ENCODE measurements around the gene IL1RAPL1. TPM values are rescaled to one million over a fixed set of nuclear protein-coding genes. Genes with fewer than 3 reads are reported as not detected.

Gene IL1RAPL1
- total RNA-seq, 2 donors from 2014 or later, result not detected

DNA sequence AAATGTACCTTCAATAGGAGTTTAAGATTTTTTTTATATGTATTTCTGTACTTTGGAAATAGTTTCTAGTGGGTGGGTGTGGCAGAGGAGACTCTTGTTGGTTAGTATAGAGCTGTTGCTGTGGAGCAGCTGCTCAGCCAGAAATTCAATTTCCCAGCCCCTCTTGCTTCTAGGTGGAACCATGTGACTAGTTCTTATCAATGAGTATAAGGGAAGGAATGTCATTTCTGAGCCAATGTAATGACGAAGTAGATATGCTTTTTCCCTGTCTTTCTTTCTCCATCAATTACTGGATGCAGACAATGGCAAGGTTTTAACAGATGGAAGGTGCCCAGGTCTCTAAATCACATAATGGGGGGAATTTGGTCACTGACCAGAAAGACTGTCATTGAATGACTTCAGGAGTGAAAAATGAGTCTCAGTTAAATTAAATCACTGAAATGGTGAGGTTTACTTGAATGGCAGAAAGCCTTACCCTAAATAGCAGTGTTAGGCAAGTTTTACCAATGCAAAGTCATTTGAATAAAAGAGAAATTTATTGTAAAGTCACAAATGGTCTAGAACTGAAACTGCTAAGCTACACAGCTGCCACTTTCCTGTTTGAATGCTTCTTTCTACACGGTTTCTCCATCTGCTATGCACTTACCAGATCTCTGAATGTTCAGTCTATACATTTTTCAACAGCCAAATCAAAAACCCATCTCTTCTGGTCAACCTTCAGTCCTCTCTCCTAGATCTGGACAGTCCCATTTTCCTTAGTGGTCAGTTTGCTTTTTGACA lies 832.7 kb downstream of the IL1RAPL1 start:
- Mint-ChIP-seq H3K27ac (no peak overlapping the region), H3K9me3 (peaks cover 2% of the 10 kb centered on the region), H3K4me1 (no peaks in the 10 kb centered on the region), H3K36me3 (ENCODE audit: low read depth) (no peaks in the 10 kb centered on the region), H3K27me3 (no peaks in the 10 kb centered on the region), H3K4me3 (no peak overlapping the region)
- no peak for ATAC-seq (replicated peaks)

DNA sequence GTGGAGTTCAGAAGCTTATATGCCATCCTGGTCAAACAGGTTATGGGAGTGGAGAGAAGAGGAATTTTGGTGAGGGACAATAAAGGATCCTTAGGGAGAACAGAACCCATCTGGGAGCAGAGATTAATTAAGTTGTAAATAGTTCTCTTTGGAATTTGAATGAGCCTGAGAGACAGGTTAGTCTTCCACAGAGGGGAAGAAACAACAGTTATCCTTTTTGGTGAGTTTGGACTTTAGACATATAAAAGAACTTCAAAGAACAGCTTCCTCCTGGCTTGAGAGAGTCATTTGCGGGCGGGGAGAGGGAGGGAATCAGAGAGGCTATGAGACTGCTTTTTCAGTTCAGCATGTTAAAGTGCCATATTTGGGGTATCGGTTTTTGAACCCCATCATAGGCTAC lies 834.8 kb downstream of the IL1RAPL1 start:
- Mint-ChIP-seq H3K36me3 (ENCODE audit: low read depth) (no peaks in the 10 kb centered on the region), H3K4me1 (no peaks in the 10 kb centered on the region), H3K9me3 (peaks cover 5% of the 10 kb centered on the region), H3K27ac (no peak overlapping the region), H3K27me3 (no peaks in the 10 kb centered on the region), H3K4me3 (no peak overlapping the region)
- ATAC-seq (replicated peaks), result no peak

DNA sequence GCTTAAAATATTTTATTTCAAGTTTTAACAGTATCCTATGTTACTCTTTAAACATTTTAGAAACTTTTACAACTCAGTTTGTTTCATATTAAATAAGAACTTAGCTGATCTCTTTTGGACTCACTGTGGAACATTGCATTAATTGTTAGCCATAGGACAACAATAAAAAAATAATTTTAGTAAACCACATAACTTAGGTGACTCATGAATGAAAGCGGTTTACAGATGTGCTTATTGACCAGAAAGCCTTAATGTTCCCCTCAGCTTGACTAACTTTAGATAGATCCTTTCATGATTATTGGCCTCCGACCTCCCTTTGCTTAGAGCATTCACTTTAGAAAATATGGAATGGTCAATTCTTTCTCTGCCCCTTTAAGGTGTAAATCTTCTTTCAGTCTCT lies 844.6 kb downstream of the IL1RAPL1 start:
- H3K9me3 Mint-ChIP-seq, result peaks cover 3% of the 10 kb centered on the region
- no peak overlapping the region for H3K4me3 Mint-ChIP-seq
- no peak overlapping the region for H3K27ac Mint-ChIP-seq
- no peaks in the 10 kb centered on the region for H3K36me3 Mint-ChIP-seq (ENCODE audit: low read depth)
- no peak for ATAC-seq (replicated peaks)
- no peaks in the 10 kb centered on the region for H3K27me3 Mint-ChIP-seq
- H3K4me1 Mint-ChIP-seq, result no peaks in the 10 kb centered on the region

- no peak for ATAC-seq (replicated peaks)
- Mint-ChIP-seq H3K27ac (no peak overlapping the region), H3K36me3 (ENCODE audit: low read depth) (no peaks in the 10 kb centered on the region), H3K4me1 (no peaks in the 10 kb centered on the region), H3K4me3 (no peak overlapping the region), H3K27me3 (no peaks in the 10 kb centered on the region), H3K9me3 (peaks cover 3% of the 10 kb centered on the region)
Observed at GRCh38 chrX:29432534-29432933, 845.3 kb downstream of the IL1RAPL1 start.

DNA sequence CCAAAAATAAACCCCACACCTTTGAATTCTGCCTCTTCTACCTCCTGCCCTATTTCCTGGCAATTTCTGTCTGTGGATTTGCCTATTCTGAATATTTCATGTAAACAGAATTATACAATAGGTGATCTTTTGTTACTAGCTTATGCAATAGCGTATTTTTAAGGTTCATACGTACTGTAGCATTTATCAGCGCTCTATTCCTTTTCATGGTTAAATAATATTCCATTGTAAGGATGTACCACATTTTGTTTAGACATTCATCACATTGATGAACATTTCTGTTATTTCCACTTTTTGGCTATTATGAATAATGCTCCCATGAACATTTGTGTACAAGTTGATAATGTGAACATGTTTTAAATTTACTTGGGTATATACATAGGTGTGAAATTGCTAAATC lies 847.7 kb downstream of the IL1RAPL1 start:
- Mint-ChIP-seq H3K9me3 (no peaks in the 10 kb centered on the region), H3K4me3 (no peak overlapping the region), H3K36me3 (ENCODE audit: low read depth) (no peaks in the 10 kb centered on the region), H3K27ac (no peak overlapping the region), H3K27me3 (no peaks in the 10 kb centered on the region), H3K4me1 (no peaks in the 10 kb centered on the region)
- no peak for ATAC-seq (replicated peaks)

DNA sequence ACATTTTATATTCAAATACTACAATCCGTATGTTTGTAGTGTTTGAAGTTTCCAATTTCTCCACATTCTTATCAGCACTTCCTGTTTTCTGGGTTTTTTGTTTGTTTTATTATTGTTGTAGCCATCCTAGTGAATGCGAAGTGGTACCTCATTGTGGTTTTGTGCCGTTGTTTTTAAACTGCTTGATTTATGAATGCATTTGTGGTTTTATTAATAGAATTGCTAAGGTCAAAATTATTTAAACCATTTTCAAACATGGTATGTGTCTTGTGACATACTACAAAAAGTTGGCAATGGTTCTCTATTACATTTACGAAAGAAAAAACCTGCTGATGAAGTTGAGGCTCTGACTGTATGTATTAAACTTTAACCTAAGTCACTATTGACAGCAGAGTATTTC lies 848.1 kb downstream of the IL1RAPL1 start:
- no peak overlapping the region for H3K4me3 Mint-ChIP-seq
- no peaks in the 10 kb centered on the region for H3K36me3 Mint-ChIP-seq (ENCODE audit: low read depth)
- no peak for ATAC-seq (replicated peaks)
- H3K9me3 Mint-ChIP-seq, result no peaks in the 10 kb centered on the region
- no peaks in the 10 kb centered on the region for H3K27me3 Mint-ChIP-seq
- H3K27ac Mint-ChIP-seq, result no peak overlapping the region
- no peaks in the 10 kb centered on the region for H3K4me1 Mint-ChIP-seq

DNA sequence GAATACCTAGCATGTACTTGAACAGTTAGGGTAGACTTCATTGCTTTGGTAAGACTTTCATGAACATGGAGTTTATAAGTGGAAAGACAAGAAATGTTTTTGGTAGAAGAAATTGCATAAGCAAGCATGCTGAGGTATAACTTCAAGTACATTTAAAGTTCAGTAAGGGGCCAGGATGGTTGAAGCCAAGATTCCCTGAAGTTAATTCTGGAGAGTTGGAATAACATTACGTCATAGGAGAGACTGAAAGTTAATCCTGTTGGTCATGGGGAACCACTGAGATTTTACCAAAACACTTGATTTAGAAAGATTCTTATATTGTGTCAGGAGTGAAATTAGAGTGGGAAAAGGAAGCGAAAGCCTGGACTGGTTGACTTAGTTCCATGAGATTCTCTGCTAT lies 860.6 kb downstream of the IL1RAPL1 start:
- no peak for ATAC-seq (replicated peaks)
- Mint-ChIP-seq H3K4me3 (no peak overlapping the region), H3K9me3 (no peaks in the 10 kb centered on the region), H3K27me3 (no peaks in the 10 kb centered on the region), H3K4me1 (no peaks in the 10 kb centered on the region), H3K36me3 (ENCODE audit: low read depth) (no peaks in the 10 kb centered on the region), H3K27ac (no peak overlapping the region)

DNA sequence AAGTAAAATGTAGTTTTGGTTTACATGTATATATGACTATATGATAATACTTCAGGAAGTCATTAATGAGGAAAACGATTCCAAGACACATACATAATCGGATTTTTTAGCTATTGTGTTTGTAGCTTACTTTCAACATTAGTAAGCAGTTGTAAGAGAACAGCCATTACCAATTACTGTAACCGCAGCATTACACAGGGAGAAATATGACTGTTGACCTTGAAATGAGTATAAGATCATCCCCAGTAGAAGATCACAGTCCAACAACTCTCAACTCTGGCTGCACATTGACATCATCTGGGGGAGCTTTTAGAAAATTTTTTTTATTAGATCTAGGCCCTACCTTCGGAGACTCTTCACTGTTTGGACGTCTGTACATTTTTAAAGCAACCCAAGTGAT lies 866.1 kb downstream of the IL1RAPL1 start:
- Mint-ChIP-seq H3K27ac (no peak overlapping the region), H3K4me1 (no peaks in the 10 kb centered on the region), H3K36me3 (ENCODE audit: low read depth) (no peaks in the 10 kb centered on the region)

DNA sequence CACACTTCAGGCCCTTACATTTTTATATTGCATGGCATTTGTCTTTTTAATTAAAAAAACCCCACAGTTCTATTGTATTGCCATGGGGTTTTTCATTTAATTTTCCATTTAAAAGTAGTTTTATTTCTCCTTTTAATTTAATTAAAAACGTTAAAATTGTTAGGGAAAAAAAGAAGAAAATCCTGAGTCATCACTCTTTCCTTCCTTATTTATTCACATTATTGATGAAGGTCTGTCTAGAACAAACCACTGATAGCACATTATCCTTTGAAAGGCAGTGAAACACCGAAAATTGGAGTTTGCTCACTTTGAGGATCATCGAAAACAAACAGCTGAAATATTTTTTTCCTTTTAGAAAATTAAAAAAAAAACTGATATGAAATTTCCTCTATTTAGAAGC lies 868.5 kb downstream of the IL1RAPL1 start:
- no peaks in the 10 kb centered on the region for H3K36me3 Mint-ChIP-seq (ENCODE audit: low read depth)
- no peak overlapping the region for H3K27ac Mint-ChIP-seq
- H3K4me1 Mint-ChIP-seq, result no peaks in the 10 kb centered on the region
- no peak overlapping the region for H3K4me3 Mint-ChIP-seq
- no peaks in the 10 kb centered on the region for H3K27me3 Mint-ChIP-seq
- no peak for ATAC-seq (replicated peaks)
- H3K9me3 Mint-ChIP-seq, result peaks cover 7% of the 10 kb centered on the region

More for the DNA sequence above, 866.1 kb downstream of the IL1RAPL1 start:
- Mint-ChIP-seq H3K27me3 (no peaks in the 10 kb centered on the region), H3K4me3 (no peak overlapping the region), H3K9me3 (peaks cover 3% of the 10 kb centered on the region)
- ATAC-seq (replicated peaks), result no peak

GRCh38 chrX:29461039-29461438 lies 873.8 kb downstream of the IL1RAPL1 start:
- Mint-ChIP-seq H3K9me3 (peaks cover 4% of the 10 kb centered on the region), H3K27ac (no peak overlapping the region), H3K27me3 (no peaks in the 10 kb centered on the region), H3K36me3 (ENCODE audit: low read depth) (no peaks in the 10 kb centered on the region), H3K4me1 (no peaks in the 10 kb centered on the region), H3K4me3 (no peak overlapping the region)
- ATAC-seq (replicated peaks), result no peak

- no peak overlapping the region for H3K27ac Mint-ChIP-seq
- no peaks in the 10 kb centered on the region for H3K9me3 Mint-ChIP-seq
- H3K27me3 Mint-ChIP-seq, result no peaks in the 10 kb centered on the region
- no peaks in the 10 kb centered on the region for H3K4me1 Mint-ChIP-seq
- H3K36me3 Mint-ChIP-seq (ENCODE audit: low read depth), result no peaks in the 10 kb centered on the region
- no peak for ATAC-seq (replicated peaks)
- H3K4me3 Mint-ChIP-seq, result no peak overlapping the region
Observed at GRCh38 chrX:29466456-29466855, 879.2 kb downstream of the IL1RAPL1 start.

DNA sequence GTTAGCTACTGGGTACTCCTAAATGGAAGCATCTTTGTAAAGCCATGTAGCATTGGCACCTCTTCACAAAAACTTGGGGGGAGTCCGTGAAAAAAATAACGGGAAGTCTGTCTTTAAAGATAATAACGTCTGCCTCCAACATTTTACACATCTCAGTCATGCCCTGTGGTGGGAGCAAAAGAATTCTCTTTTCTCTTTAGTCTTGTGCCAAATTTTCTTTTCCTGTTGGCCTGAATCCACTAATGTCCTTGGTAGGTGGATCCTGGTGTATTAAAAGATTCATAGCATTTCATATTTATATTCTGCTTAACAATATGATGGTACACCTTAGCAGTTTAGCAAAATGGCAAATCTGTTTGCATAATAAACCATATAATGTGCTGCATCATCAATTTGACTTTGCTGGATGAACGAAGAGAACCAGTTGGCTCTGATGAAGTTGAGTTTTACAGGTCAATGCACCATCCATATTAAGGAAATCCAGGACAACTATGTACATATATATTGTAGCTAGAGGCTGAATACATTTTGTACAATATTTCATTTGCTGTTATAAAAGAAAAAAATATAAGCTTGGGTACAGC lies 881.8 kb downstream of the IL1RAPL1 start:
- no peak overlapping the region for H3K4me3 Mint-ChIP-seq
- H3K27me3 Mint-ChIP-seq, result no peaks in the 10 kb centered on the region

GRCh38 chrX:29470030-29470429 lies 882.8 kb downstream of the IL1RAPL1 start:
- H3K9me3 Mint-ChIP-seq, result peaks cover 3% of the 10 kb centered on the region
- no peaks in the 10 kb centered on the region for H3K36me3 Mint-ChIP-seq (ENCODE audit: low read depth)
- H3K4me1 Mint-ChIP-seq, result no peaks in the 10 kb centered on the region
- no peak for ATAC-seq (replicated peaks)
- no peak overlapping the region for H3K4me3 Mint-ChIP-seq
- H3K27ac Mint-ChIP-seq, result no peak overlapping the region
- no peaks in the 10 kb centered on the region for H3K27me3 Mint-ChIP-seq

More for the DNA sequence above, 881.8 kb downstream of the IL1RAPL1 start:
- Mint-ChIP-seq H3K4me1 (no peaks in the 10 kb centered on the region), H3K27ac (no peak overlapping the region), H3K9me3 (peaks cover 3% of the 10 kb centered on the region), H3K36me3 (ENCODE audit: low read depth) (no peaks in the 10 kb centered on the region)
- no peak for ATAC-seq (replicated peaks)

GRCh38 chrX:29471829-29472228 lies 884.6 kb downstream of the IL1RAPL1 start:
- H3K36me3 Mint-ChIP-seq (ENCODE audit: low read depth), result no peaks in the 10 kb centered on the region
- peaks cover 3% of the 10 kb centered on the region for H3K9me3 Mint-ChIP-seq
- no peak overlapping the region for H3K4me3 Mint-ChIP-seq
- no peak overlapping the region for H3K27ac Mint-ChIP-seq
- ATAC-seq (replicated peaks), result no peak
- no peaks in the 10 kb centered on the region for H3K4me1 Mint-ChIP-seq
- H3K27me3 Mint-ChIP-seq, result no peaks in the 10 kb centered on the region

GRCh38 chrX:29477878-29478277 lies 890.6 kb downstream of the IL1RAPL1 start:
- no peak overlapping the region for H3K27ac Mint-ChIP-seq
- no peaks in the 10 kb centered on the region for H3K27me3 Mint-ChIP-seq
- H3K9me3 Mint-ChIP-seq, result no peaks in the 10 kb centered on the region
- H3K4me3 Mint-ChIP-seq, result no peak overlapping the region
- H3K36me3 Mint-ChIP-seq (ENCODE audit: low read depth), result no peaks in the 10 kb centered on the region
- no peak for ATAC-seq (replicated peaks)
- H3K4me1 Mint-ChIP-seq, result no peaks in the 10 kb centered on the region

Data from activated T-helper 17 cell treated with anti-CD3 and anti-CD28 coated beads, Interleukin-2, amount 50 U/mL, for 72 hours (primary cell).